GM18517 (cell line): ENCODE results near the gene MRPL50.

Experiments used
- ATAC-seq: cut with Tn5 transposase; IDR thresholded peaks from one replicate; pipeline ENCODE4 v1.9.1; 2021; ENCODE audit warnings: mild to moderate bottlenecking, moderate library complexity; ENCODE audit not compliant: unreplicated experiment

Gene MRPL50

GRCh38 chr9:101381118-101381517, 17.3 kb downstream of the MRPL50 start:
- no peak for ATAC-seq

GRCh38 chr9:101380295-101380694, 18.1 kb downstream of the MRPL50 start:
- no peak for ATAC-seq

- no peak for ATAC-seq
These were observed 22.1 kb downstream of the MRPL50 start for GRCh38 chr9:101376111-101376848.

- ATAC-seq = no peak
These were observed 22.9 kb downstream of the MRPL50 start for GRCh38 chr9:101375546-101375945.

- ATAC-seq = no peak
These were observed 25.9 kb downstream of the MRPL50 start for GRCh38 chr9:101372327-101373118.

- ATAC-seq = no peak
These were observed 26.6 kb downstream of the MRPL50 start for GRCh38 chr9:101371813-101372212.

GRCh38 chr9:101369884-101370531, 28.4 kb downstream of the MRPL50 start:
- no peak for ATAC-seq

GRCh38 chr9:101369286-101369685, 29.1 kb downstream of the MRPL50 start:
- no peak for ATAC-seq

GRCh38 chr9:101367323-101367722, 31.1 kb downstream of the MRPL50 start:
- ATAC-seq = no peak

GRCh38 chr9:101366038-101366756, 32.2 kb downstream of the MRPL50 start:
- no peak for ATAC-seq

- no peak for ATAC-seq
These were observed 33.2 kb downstream of the MRPL50 start for GRCh38 chr9:101365181-101365580.

- ATAC-seq = no peak
These were observed 36.0 kb downstream of the MRPL50 start for GRCh38 chr9:101362450-101362849.

GRCh38 chr9:101360647-101361046, 37.8 kb downstream of the MRPL50 start:
- ATAC-seq = no peak

GRCh38 chr9:101359679-101360078, 38.7 kb downstream of the MRPL50 start:
- no peak for ATAC-seq

GRCh38 chr9:101356619-101357018, 41.8 kb downstream of the MRPL50 start:
- no peak for ATAC-seq

- no peak for ATAC-seq
These were observed 43.4 kb downstream of the MRPL50 start for GRCh38 chr9:101354765-101355708.

- no peak for ATAC-seq
These were observed 44.2 kb downstream of the MRPL50 start for GRCh38 chr9:101354143-101354764.

GRCh38 chr9:101353683-101354082, 44.7 kb downstream of the MRPL50 start:
- ATAC-seq = no peak

- ATAC-seq = no peak
These were observed 45.4 kb downstream of the MRPL50 start for GRCh38 chr9:101352892-101353463.
